GM18519 (cell line): ENCODE measurements around the gene MYL9.
"Not testable (repeated sequence)": the region's sequence is repeated elsewhere in the genome, so short reads cannot be mapped to it uniquely, and the experiment has no call there.

ENCODE experiments used
- ATAC-seq: cut with Tn5 transposase; IDR thresholded peaks from one replicate; pipeline ENCODE4 v1.9.1; 2021; ENCODE audit warnings: mild to moderate bottlenecking, moderate library complexity; ENCODE audit not compliant: unreplicated experiment, low FRiP score

Gene MYL9

GRCh38 chr20:36541227-36541767 lies at the start of gene MYL9:
MYL9 (plus strand) TSS chr20:36541519; CDS start chr20:36544885, 3,366 bp downstream.
- no peak for ATAC-seq

- ATAC-seq, result no peak
These were observed 49.3 kb upstream of the MYL9 start for GRCh38 chr20:36491901-36492617.

- ATAC-seq, result no peak
These were observed 48.1 kb upstream of the MYL9 start for GRCh38 chr20:36493051-36493800.

- ATAC-seq, result no peak
These were observed 47.6 kb upstream of the MYL9 start for GRCh38 chr20:36493801-36494114.

GRCh38 chr20:36496707-36497669 lies 44.3 kb upstream of the MYL9 start:
- no peak for ATAC-seq

- no peak for ATAC-seq
These were observed 43.5 kb upstream of the MYL9 start for GRCh38 chr20:36497856-36498255.

- no peak for ATAC-seq
These were observed 42.7 kb upstream of the MYL9 start for GRCh38 chr20:36498386-36499179.

GRCh38 chr20:36499211-36499610 lies 42.1 kb upstream of the MYL9 start:
- no peak for ATAC-seq

GRCh38 chr20:36499723-36500501 lies 41.4 kb upstream of the MYL9 start:
- no peak for ATAC-seq

- no peak for ATAC-seq
These were observed 39.8 kb upstream of the MYL9 start for GRCh38 chr20:36501367-36502006.

GRCh38 chr20:36504295-36504694 lies 37.0 kb upstream of the MYL9 start:
- ATAC-seq, result no peak

GRCh38 chr20:36506253-36506652 lies 35.1 kb upstream of the MYL9 start:
- no peak for ATAC-seq

GRCh38 chr20:36507746-36508145 lies 33.6 kb upstream of the MYL9 start:
- no peak for ATAC-seq

GRCh38 chr20:36519012-36519719 lies 22.2 kb upstream of the MYL9 start:
- ATAC-seq, result no peak

GRCh38 chr20:36519944-36520343 lies 21.4 kb upstream of the MYL9 start:
- no peak for ATAC-seq

GRCh38 chr20:36521526-36521925 lies 19.8 kb upstream of the MYL9 start:
- ATAC-seq, result no peak

GRCh38 chr20:36522412-36522811 lies 18.9 kb upstream of the MYL9 start:
- not testable (repeated sequence) for ATAC-seq

- ATAC-seq, result no peak
These were observed 18.0 kb upstream of the MYL9 start for GRCh38 chr20:36523341-36523740.
